ENCODE results near the gene SLC16A2.
"Not testable (repeated sequence)": the region's sequence is repeated elsewhere in the genome, so short reads cannot be mapped to it uniquely, and the experiment has no call there.

Gene SLC16A2

DNA sequence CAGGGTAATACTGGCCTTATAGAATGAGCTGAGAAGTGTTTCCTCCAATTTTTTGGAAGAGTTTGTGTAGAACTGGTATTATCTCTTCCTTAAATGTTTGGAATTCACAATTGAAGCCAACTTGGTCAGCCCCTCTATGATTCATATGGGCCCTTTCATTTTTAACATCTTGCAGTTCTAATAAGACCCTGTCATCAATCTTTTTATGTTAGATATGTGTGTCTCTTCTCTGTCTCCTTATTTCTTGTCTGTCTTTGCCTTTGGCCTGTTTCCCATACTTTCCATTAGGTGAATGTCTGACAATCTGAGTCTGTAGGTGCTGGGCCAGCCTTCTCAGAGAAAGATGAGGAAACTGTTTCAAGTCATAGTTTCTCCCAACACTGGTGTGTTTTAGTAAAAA, 88.7 kb downstream of the SLC16A2 start:
- no peak for DNase-seq

GRCh38 chrX:74510401-74510800, 89.1 kb downstream of the SLC16A2 start:
- DNase-seq, result no peak

- DNase-seq, result no peak
Measured at GRCh38 chrX:74511704-74512103, 90.4 kb downstream of the SLC16A2 start.

DNA sequence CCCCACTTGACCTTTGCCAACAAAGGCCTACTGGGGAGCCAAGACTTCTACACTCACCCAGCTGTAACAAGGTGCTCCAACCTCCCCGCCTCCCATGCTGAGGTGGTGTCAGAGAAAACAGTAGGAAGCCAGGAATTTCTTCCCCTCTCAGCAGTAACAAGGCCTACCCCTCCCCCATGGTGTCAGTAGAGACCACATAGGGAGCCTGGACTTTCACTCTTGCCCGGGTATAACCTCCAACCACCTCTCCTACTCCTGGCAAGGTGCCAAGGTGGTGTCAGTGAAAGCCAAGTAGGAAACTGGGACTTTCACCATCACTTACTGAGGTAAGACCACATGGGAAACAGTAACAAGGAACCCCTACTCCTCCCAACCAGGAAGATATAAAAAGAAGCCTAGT, 93.1 kb downstream of the SLC16A2 start:
- DNase-seq, result no peak

- no peak for DNase-seq
Measured at GRCh38 chrX:74515356-74515755, 94.1 kb downstream of the SLC16A2 start.

- not testable (repeated sequence) for DNase-seq
Measured at GRCh38 chrX:74516013-74516412, 94.7 kb downstream of the SLC16A2 start.

DNA sequence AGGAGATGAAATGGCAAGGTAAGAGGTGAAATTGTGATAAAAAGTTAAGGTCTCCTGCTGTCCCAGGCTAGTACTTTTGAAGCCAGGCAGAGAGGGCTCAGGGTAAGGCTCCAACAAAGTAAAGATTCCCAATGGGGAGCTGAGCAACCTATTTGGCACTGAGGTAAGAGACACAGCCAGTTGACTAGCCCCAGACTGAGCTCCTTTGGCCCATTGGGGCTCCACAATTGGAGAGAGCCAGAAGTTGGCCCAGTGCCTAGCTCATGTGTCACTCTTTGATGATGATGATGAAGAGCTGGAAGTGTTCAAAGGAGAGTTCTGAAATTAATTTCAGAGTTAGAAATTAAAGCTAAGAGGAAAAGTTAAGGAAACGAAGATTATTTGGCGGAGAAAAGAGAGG, 98.6 kb downstream of the SLC16A2 start:
- no peak for DNase-seq

DNA sequence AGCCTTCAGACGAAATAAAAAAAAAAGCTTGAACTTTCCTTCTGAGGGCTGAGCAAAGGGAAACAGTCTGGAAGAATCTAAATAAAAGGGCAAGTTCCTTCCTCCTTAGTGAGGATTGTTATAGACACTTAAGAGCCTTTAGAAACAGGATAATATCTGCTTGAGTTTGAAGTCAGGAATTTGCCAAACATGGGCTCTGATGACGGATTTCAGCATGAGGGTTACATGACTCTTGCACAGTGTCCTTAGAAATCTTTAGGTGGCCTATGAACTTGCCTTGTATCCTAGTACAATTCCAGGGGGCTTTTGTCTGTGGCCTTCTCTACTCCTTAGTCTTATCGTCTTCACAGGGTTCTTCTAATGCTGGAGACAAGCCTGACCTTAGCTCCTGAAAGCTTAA, 99.0 kb downstream of the SLC16A2 start:
- no peak for DNase-seq

DNA sequence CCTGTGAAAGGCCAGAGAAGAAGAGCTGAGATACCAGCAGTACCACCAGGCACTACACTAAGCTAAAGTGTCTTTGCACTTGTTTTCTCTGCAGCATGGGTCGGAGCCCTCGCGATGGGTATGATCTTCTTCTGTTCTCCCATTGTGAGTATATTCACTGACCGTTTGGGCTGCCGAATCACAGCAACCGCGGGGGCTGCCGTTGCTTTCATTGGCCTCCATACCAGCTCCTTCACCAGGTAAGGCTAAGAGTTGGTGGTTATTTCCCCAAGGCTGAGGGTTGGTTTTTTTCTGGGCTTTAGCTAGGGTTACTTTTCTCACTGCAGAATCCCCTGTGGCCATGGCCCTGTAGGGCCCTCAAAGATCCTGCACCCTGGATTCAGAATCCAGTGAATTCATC, 99.6 kb downstream of the SLC16A2 start:
- no peak for DNase-seq

- no peak for DNase-seq
Measured at GRCh38 chrX:74521961-74522751, 100.9 kb downstream of the SLC16A2 start.

DNA sequence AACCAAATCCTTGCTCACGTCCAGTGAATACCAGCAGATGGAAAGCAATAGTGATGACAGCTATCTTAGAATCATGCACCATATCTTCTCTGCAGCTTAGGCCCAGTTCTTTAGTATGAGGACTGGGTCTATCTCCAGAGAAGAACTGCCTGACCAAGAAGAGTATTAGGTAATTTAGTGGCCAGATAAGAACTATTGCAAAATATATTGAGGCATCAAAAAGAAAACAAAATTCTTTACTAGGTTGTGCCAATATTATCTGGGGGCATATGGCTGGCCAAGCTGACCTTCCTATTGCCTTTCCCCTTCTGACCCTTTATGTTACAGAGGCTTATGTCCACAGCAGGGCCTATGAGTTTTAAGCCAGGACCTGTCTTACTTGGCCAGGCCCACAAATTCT, 101.9 kb downstream of the SLC16A2 start:
- no peak for DNase-seq

DNA sequence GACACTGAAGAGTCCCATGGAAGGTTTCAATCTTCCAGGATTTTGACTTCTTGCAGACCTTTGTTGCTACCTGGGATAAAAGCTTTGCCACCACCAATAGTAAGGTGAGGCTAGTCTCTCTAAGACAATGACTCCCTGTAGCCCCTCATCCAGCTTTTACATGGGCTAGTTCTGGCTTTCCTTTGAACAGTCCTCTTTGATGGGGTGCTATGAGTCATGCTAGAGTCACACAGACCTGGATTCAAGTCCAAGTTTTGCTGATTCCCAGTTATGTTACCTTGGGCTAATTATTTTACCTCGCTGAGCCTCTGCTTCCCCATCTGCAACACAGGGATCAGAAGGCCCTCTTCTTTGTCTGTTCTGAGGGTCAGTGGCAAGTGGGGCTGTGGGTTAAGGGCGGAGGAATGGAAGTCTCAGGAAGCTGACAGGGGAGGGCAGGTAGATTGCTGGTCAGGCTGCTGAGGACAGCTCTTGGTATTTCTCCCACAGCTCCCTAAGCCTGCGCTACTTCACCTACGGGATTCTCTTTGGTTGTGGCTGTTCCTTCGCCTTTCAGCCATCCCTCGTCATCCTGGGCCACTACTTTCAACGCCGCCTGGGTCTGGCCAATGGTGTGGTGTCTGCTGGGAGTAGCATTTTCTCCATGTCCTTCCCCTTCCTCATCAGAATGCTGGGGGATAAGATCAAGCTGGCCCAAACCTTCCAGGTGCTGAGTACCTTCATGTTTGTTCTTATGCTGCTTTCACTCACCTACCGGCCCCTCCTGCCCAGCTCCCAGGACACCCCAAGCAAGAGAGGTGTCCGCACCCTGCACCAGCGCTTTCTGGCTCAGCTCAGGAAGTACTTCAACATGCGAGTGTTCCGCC, 102.8 kb downstream of the SLC16A2 start:
- no peak for DNase-seq

DNA sequence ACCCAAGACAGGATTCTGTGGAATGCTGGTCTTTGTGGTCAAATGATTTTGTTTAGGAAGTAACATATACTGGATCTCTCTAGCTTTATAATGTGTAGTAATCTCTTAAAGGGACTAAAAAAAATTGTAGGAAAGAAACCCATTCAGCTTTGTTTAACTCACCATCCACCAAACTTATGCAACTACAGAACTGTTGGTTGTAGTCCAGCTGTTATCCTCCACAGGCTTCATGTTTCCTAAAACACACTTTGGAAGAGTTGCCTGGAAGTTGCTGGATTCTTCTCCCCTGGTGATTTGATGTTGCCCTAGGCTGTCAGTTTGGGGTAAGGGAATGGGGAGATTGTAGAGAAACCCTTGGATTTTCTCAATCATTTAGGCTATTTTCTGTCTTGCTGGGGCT, 103.8 kb downstream of the SLC16A2 start:
- no peak for DNase-seq

DNA sequence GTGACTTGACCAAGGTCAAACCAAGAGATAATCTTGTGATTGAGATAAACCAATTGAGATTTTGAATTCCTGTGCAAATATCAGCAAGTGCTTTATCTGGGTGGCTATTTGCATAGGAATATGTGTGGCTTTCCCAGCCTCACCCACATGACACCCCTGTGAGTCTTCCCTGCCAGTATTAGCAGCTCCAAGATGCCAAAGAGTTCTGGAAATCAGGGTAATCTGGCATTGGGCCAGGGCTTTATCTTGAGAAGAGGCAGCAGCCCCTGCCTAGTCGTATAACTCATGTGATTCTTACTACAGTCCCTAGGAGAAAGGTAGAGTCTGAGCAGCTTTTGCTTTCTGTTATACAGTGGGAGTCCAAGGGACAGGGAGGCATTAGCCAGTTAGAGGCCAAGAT, 105.5 kb downstream of the SLC16A2 start:
- DNase-seq, result no peak

DNA sequence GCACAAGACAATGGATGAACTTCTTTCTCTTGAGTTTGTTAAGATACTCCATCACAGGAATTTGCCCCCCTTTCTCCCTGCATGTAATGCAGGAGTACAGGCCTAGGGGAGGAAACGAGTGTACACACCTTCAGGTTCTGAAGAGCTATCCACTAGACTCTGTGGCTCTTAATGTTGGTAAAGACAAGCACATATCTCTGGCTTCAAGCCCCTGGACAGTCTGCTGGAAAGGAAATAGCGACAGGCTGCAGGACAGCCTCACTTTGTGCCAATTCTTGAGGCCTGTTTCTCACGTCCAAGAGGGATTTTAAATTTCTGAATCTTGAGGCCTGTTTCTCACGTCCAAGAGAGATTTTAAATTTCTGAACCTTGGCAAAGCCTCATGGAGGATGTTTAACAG, 106.1 kb downstream of the SLC16A2 start:
- DNase-seq, result no peak

- DNase-seq, result no peak
Measured at GRCh38 chrX:74529311-74529710, 108.0 kb downstream of the SLC16A2 start.

GRCh38 chrX:74531081-74531480, 109.8 kb downstream of the SLC16A2 start:
- DNase-seq, result no peak

DNA sequence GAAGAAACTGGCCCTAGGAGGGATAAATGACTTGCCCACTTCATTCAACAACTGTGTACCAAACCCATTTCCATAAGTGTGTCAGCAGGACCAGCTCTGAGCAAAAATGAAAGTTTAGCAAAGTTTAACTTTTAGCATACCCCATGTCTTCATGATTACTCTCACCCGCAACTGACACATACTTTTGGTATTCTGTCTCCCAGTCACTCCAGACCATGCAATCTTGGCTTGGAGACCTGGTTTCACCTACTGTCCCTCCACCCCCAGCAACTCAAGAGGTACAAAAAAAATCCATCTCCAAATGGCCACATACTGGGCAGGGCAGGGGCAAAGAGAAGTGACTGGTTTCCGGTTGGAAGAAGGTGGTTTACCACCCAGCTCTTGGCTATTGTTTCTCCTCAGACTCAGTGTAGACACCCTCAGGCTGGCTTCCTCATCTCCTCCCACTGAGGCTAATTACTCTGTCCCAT, 113.3 kb downstream of the SLC16A2 start:
- DNase-seq, result peak; percentile 32 to 43

DNA sequence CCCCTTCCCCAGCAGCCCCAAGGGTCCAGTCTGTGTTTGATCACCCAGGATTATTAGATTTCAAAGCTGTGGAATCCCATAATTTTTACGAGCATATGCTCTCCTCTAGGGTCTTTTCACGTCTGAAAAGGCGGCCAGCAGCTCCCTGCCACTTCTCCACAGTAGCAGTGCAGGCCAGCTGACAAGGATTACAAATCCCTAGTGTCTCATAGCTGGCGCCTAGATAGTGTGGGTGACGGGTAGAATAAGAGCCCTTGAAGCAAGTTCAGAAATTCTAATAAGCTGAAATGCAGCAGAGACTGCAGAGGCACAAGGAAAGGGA, 113.8 kb downstream of the SLC16A2 start:
- peak in 1 of 2 experiments; percentile 27 for DNase-seq

DNA sequence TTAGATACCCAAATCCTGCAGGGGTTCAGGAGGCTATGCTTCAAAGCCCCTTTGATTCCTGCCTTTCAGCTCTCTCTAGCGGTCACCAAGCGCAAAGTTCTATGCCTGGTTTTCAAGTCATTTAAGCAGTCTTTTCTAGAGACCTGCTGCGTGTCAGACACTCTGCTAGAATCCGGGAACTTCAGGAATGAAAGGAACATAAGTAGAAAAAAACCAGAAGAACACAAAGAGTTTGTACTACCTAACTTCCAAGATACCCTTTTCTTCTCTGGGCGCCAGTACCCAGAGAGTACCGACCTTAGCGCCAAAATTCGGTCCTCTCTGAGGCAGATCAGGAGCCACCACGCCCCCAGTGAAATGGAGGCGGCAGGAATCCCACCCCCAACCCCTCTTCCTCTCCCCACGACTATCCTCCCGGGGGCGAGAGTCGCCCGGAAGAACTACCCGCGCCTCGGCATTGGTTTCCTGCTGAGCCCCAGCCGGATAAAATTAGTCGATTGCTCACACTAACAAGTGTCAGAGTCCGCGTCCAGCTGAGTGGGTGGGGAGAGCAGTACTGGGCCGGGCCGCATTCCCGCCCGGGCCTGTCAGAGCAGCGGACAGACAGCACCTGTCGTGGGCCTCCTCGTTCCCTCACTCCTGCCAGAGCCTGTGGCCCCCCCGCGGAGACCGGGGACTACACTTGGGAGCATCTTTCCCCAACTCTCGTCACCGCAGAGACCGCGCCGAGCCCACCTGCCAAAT, 114.3 kb downstream of the SLC16A2 start:
- peak; percentile 55 to 61 for DNase-seq

- DNase-seq, result peak; percentile 66 to 80
Measured at GRCh38 chrX:74536152-74536831, 115.0 kb downstream of the SLC16A2 start.

- DNase-seq, result peak; percentile 38 to 52
Measured at GRCh38 chrX:74536832-74537371, 115.6 kb downstream of the SLC16A2 start.

All from Kasumi-1 (cell line).